ENCODE data around the gene LCE1D. TPM values are rescaled to one million over a fixed set of nuclear protein-coding genes. Genes with fewer than 3 reads are reported as not detected.

LCE1D gene
- total RNA-seq, 1 donor from 2014 or later: not detected

DNA sequence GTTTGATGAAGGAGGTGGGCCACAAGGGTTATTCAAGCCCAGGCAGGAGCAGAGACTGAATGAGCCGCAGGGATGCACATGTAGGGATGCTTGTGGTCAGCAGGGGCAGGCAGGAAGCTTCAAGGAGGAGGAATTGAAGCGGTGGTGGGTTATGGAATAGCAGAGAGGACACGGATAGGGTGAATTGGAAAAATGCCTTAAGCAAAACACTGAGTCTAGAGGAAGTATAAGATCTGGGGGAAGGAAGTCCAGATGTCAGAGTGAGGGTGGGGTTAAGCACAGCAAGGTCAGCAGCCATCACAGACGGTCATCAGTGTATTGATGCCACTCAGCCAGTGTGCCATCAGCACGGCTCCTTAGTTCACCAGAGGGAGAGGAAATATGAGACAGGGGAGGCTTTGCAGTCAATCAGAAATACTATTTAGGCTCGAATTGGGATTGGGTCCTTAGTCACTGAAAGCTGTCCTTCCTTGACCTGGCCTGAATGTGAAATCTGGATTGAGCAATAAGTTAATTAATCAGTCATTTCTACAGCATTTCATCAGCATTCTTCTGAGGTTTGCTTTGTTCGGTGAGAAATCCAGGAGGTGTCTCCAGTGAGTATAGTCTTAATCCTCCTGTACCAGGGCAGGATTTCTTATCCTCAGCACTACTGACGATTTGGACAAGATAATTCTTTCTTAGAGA is 27.5 kb upstream of the LCE1D start:
- no peak for DNase-seq
- Histone ChIP-seq H3K9me3 (no peaks in the 10 kb centered on the region), H3K27me3 (ENCODE audit: low read depth) (no peaks in the 10 kb centered on the region), H3K4me3 (no peak overlapping the region), H3K36me3 (no peaks in the 10 kb centered on the region), H3K4me1 (no peaks in the 10 kb centered on the region), H3K27ac (no peak overlapping the region)
- intact Hi-C loops (cut with DNase I): no loop called here
- TF ChIP-seq, protein P1, sequence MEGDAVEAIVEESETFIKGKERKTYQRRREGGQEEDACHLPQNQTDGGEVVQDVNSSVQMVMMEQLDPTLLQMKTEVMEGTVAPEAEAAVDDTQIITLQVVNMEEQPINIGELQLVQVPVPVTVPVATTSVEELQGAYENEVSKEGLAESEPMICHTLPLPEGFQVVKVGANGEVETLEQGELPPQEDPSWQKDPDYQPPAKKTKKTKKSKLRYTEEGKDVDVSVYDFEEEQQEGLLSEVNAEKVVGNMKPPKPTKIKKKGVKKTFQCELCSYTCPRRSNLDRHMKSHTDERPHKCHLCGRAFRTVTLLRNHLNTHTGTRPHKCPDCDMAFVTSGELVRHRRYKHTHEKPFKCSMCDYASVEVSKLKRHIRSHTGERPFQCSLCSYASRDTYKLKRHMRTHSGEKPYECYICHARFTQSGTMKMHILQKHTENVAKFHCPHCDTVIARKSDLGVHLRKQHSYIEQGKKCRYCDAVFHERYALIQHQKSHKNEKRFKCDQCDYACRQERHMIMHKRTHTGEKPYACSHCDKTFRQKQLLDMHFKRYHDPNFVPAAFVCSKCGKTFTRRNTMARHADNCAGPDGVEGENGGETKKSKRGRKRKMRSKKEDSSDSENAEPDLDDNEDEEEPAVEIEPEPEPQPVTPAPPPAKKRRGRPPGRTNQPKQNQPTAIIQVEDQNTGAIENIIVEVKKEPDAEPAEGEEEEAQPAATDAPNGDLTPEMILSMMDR (IDR thresholded peaks at IDR 0.05): no peak
- ATAC-seq: no peak

DNA sequence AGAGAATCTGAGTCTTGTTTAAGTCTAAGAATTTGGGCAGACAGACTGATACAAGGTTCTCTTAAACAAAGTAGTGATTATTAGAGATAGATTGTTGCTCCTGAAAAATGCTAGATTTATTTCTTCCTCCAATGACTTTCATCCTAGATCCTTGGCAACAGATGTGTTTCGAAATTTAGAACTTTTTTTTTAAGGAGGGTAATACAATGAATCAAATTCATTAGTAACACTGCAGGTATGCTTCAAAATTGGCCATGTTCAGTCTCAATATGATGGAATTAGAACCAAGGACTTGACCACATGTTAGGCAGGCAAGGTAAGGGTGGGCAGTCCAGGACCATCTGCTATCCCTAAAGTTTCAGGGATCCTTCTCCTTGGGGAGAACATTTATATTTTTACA is 26.1 kb upstream of the LCE1D start:
- H3K27me3 ChIP-seq (ENCODE audit: low read depth): no peaks in the 10 kb centered on the region
- intact Hi-C loops (cut with DNase I): no loop called here
- ATAC-seq: no peak
- no peak for DNase-seq
- H3K36me3 ChIP-seq: no peaks in the 10 kb centered on the region
- TF ChIP-seq, protein P1 (IDR thresholded peaks at IDR 0.05): no peak
- no peak overlapping the region for H3K4me3 ChIP-seq
- no peaks in the 10 kb centered on the region for H3K9me3 ChIP-seq
- no peaks in the 10 kb centered on the region for H3K4me1 ChIP-seq
- H3K27ac ChIP-seq: no peak overlapping the region

GRCh38 chr1:152774875-152775274 is 21.6 kb upstream of the LCE1D start, which contains the start of gene LCE1F:
Gene LCE1F (plus strand): TSS chr1:152775140. CDS start chr1:152776372, 1,232 bp downstream.
- TF ChIP-seq, protein P1 (IDR thresholded peaks at IDR 0.05): no peak
- no peaks in the 10 kb centered on the region for H3K27me3 ChIP-seq (ENCODE audit: low read depth)
- intact Hi-C loops (cut with DNase I): no loop called here
- H3K27ac ChIP-seq: no peak within 1 kb of the TSS
- no peaks in the 10 kb centered on the region for H3K9me3 ChIP-seq
- DNase-seq (no peak), ATAC-seq (no peak)
- no peaks in the 10 kb centered on the region for H3K36me3 ChIP-seq
- no peaks in the 10 kb centered on the region for H3K4me1 ChIP-seq
- no peak within 1 kb of the TSS for H3K4me3 ChIP-seq

DNA sequence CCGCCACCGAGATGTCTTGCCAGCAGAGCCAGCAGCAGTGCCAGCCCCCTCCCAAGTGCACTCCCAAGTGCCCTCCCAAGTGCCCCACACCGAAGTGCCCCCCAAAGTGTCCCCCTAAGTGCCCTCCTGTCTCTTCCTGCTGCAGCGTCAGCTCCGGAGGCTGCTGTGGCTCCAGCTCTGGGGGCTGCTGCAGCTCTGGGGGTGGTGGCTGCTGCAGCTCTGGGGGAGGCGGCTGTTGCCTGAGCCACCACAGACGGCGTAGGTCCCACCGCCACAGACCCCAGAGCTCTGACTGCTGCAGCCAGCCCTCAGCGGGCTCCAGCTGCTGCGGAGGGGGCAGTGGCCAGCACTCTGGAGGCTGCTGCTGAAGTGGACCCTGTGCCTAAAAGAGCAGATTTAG is 20.2 kb upstream of the LCE1D start:
- H3K9me3 ChIP-seq: no peaks in the 10 kb centered on the region
- H3K36me3 ChIP-seq: no peaks in the 10 kb centered on the region
- DNase-seq: no peak
- no peak overlapping the region for H3K4me3 ChIP-seq
- no peak overlapping the region for H3K27ac ChIP-seq
- H3K4me1 ChIP-seq: no peaks in the 10 kb centered on the region
- ATAC-seq: no peak
- intact Hi-C loops (cut with DNase I): no loop called here
- H3K27me3 ChIP-seq (ENCODE audit: low read depth): no peaks in the 10 kb centered on the region
- TF ChIP-seq, protein P1 (IDR thresholded peaks at IDR 0.05): no peak

- TF ChIP-seq, protein P1 (IDR thresholded peaks at IDR 0.05): no peak
- Histone ChIP-seq H3K27ac (no peak overlapping the region), H3K36me3 (no peaks in the 10 kb centered on the region), H3K27me3 (ENCODE audit: low read depth) (no peaks in the 10 kb centered on the region), H3K9me3 (no peaks in the 10 kb centered on the region), H3K4me3 (no peak overlapping the region), H3K4me1 (no peaks in the 10 kb centered on the region)
- intact Hi-C loops (cut with DNase I): no loop called here
- ATAC-seq (no peak), DNase-seq (no peak)
Observed at GRCh38 chr1:152777510-152778137, 18.9 kb upstream of the LCE1D start.

Measured in lower lobe of right lung (tissue), 2 donors.